Sigmoid colon (tissue), 7 donors: ENCODE data around the gene H2AZ2. TPM values are rescaled to one million over a fixed set of nuclear protein-coding genes. Genes with fewer than 3 reads are reported as not detected.
A peak's percentile ranks its signal among the peaks of the same experiment; 100 is the strongest.

Experiments used
- DNase-seq: peaks from one replicate; pipeline ENCODE4 v3.0.0-alpha.2; 2019
- H3K27ac ChIP-seq, 4 donors: fragments of 200-600 bp; sonication (generic); one replicate each; pipeline ENCODE4 v1.5.1; 2016 to 2019; ENCODE audit warnings: mild to moderate bottlenecking in 1 of 4
- H3K27me3 ChIP-seq, 3 donors: fragments of 200-600 bp; sonication (generic); one replicate each; pipeline ENCODE4 v1.5.1; 2019; ENCODE audit warnings: mild to moderate bottlenecking in 1 of 3
- H3K36me3 ChIP-seq, 4 donors: fragments of 200-600 bp; sonication (generic); one replicate each; pipeline ENCODE4 v1.5.1; 2016 to 2019
- H3K4me1 ChIP-seq, 4 donors: fragments of 200-600 bp; sonication (generic); one replicate each; pipeline ENCODE4 v1.5.1; 2017 to 2019
- H3K4me3 ChIP-seq, 4 donors: fragments of 200-600 bp; sonication (generic); one replicate each; pipeline ENCODE4 v1.5.1; 2017 to 2019; ENCODE audit warnings: mild to moderate bottlenecking in 2 of 4, moderate library complexity in 1 of 4
- H3K9me3 ChIP-seq, 4 donors: fragments of 200-600 bp in 3 of 4; sonication (generic) in 3 of 4; one replicate each; pipeline versions ENCODE4 v1.5.1 to v1.6.1; 2013 to 2019
- EP300 ChIP-seq, 4 donors: sonication (generic); formaldehyde crosslinking; IDR thresholded peaks; one replicate each; pipeline ENCODE4 v1.6.1; 2017; ENCODE audit warnings: antibody characterized with exemption in 4 of 4
- POLR2A ChIP-seq, 2 donors: fragments of 450-650 bp; IDR thresholded peaks; one replicate each; pipeline ENCODE4 v1.6.1; 2016; ENCODE audit warnings: antibody characterized with exemption in 2 of 2, mild to moderate bottlenecking in 2 of 2, moderate library complexity in 2 of 2
- POLR2AphosphoS5 ChIP-seq, 4 donors: sonication (generic); formaldehyde crosslinking; IDR thresholded peaks; one replicate each; pipeline ENCODE4 v1.6.1; 2017; ENCODE audit warnings: antibody characterized with exemption in 4 of 4
- WGBS, 2 donors: extraction: QIAGEN DNeasy Blood & Tissue Kit; methylation state at CpG; one replicate each; pipeline ENCODE4 v1.1.7; 2013; 5-methylcytosine and 5-hydroxymethylcytosine counted together
- intact Hi-C: fragments of 100-400 bp; cut with DNase I; formaldehyde crosslinking; loops from one replicate; pipeline ENCODE4 v1.15.1; 2023
- polyA plus RNA-seq, 3 donors: library from polyadenylated mRNA; stranded (reverse); fragments of 200-250 nt; gene quantifications; one replicate each; pipeline ENCODE4 v1.2.3, GENCODE V29; 2013
- total RNA-seq, 4 donors: library from RNA; depleted of rRNA; stranded (reverse); fragments of >200 nt; gene quantifications; one replicate each; pipeline ENCODE4 v1.1.0, GENCODE V29; 2016
- TF ChIP-seq, protein P1 (sequence below), 4 experiments: fragments of 450-650 bp in 3 of 4; fragments of 200-600 bp in 1 of 4; IDR thresholded peaks; one replicate each; pipeline ENCODE4 v1.5.1; 2016 to 2019; ENCODE audit warnings: antibody characterized with exemption in 4 of 4, mild to moderate bottlenecking in 3 of 4, moderate library complexity in 2 of 4
- donor health status: healthy with polysubstance abuse.
- donor health status: Bipolar disorder and iron deficiency.
- donor health status: healthy.

Gene H2AZ2
- total and polyA plus RNA-seq, 7 donors: 97.3 to 211 (median 158) TPM

DNA sequence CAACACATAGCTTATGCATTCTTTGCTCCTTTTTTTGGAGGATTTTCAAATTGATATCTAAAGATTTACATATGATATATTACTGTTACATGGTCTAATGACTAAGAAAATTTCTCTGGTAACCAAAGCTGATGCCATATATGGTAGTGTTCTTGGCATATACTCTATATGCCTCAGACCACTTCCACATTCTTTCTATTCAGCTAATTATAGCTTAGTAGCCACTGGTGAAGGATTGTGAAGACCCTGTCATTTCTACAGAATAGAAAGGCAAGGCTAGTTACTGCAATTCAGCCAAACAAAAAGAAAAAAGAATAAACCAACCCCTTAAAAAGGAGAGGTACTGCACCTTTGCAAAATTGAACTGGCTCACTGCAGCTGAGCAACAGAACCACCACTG lies 33.7 kb upstream of the H2AZ2 start:
- intact Hi-C loops: loop anchor here (10.0 kb wide), 1 partner anchor 797 kb away; the partner anchor contains the start of gene POLM

DNA sequence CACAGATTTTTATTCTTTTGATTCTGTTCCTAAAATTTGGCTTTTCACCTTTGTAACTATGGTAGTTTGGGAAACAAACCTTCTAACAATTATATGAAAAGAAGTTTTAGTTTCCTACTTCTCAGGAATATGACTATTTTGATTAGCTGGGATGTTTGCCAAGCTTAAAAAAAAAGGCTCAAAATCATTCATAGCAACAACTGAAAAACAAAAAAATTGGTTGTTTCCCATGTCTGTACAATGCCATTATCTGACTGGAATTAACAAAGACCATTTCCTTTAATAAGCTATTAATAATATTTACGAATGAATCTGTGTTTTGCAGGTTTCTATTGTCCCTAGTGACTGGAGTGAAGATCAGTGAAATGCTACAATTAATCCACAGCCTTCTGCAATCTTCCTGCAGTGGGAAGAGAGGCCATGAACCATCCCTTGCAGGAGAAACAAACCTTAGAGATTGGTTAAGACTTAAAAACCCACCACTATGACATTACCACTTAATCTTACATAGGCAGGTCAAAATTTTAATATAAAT lies 33.2 kb upstream of the H2AZ2 start:
- Histone ChIP-seq H3K4me1 (peaks cover 0 to 83% (median 70%) of the 10 kb centered on the region in 4 donors), H3K36me3 (no peaks in the 10 kb centered on the region), H3K27ac (peak overlapping the region; percentile 4 to 100 (median 72)), H3K4me3 (peak overlapping the region in 3 of 4 donors; percentile 11 to 93 (median 35)), H3K9me3 (no peaks in the 10 kb centered on the region), H3K27me3 (no peaks in the 10 kb centered on the region)
- intact Hi-C loops: loop anchor here (10.0 kb wide), 1 partner anchor 796 kb away; the partner anchor contains the start of gene POLM
- no peak for DNase-seq
- TF ChIP-seq, protein P1, sequence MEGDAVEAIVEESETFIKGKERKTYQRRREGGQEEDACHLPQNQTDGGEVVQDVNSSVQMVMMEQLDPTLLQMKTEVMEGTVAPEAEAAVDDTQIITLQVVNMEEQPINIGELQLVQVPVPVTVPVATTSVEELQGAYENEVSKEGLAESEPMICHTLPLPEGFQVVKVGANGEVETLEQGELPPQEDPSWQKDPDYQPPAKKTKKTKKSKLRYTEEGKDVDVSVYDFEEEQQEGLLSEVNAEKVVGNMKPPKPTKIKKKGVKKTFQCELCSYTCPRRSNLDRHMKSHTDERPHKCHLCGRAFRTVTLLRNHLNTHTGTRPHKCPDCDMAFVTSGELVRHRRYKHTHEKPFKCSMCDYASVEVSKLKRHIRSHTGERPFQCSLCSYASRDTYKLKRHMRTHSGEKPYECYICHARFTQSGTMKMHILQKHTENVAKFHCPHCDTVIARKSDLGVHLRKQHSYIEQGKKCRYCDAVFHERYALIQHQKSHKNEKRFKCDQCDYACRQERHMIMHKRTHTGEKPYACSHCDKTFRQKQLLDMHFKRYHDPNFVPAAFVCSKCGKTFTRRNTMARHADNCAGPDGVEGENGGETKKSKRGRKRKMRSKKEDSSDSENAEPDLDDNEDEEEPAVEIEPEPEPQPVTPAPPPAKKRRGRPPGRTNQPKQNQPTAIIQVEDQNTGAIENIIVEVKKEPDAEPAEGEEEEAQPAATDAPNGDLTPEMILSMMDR (IDR thresholded peaks at IDR 0.05): no peak
- TF ChIP-seq EP300 (IDR thresholded peaks at IDR 0.05): no peak
- TF ChIP-seq POLR2A (IDR thresholded peaks at IDR 0.05): no peak
- TF ChIP-seq POLR2AphosphoS5 (IDR thresholded peaks at IDR 0.05): no peak
- WGBS, 2 donors: 51 to 69% methylated on average over 1 of the region's 1 CpG

More for the DNA sequence above, 33.7 kb upstream of the H2AZ2 start:
- H3K36me3 ChIP-seq: no peaks in the 10 kb centered on the region
- no peak for DNase-seq
- no peaks in the 10 kb centered on the region for H3K9me3 ChIP-seq
- H3K27me3 ChIP-seq: no peaks in the 10 kb centered on the region
- H3K4me3 ChIP-seq: peak overlapping the region in 3 of 4 donors; percentile 11 to 93 (median 35)
- peak overlapping the region; percentile 4 to 100 (median 72) for H3K27ac ChIP-seq
- peaks cover 0 to 83% (median 72%) of the 10 kb centered on the region in 4 donors for H3K4me1 ChIP-seq
- TF ChIP-seq POLR2AphosphoS5 (IDR thresholded peaks at IDR 0.05) (no peak), POLR2A (IDR thresholded peaks at IDR 0.05) (no peak), EP300 (IDR thresholded peaks at IDR 0.05) (no peak)
- TF ChIP-seq, protein P1 (IDR thresholded peaks at IDR 0.05): no peak

DNA sequence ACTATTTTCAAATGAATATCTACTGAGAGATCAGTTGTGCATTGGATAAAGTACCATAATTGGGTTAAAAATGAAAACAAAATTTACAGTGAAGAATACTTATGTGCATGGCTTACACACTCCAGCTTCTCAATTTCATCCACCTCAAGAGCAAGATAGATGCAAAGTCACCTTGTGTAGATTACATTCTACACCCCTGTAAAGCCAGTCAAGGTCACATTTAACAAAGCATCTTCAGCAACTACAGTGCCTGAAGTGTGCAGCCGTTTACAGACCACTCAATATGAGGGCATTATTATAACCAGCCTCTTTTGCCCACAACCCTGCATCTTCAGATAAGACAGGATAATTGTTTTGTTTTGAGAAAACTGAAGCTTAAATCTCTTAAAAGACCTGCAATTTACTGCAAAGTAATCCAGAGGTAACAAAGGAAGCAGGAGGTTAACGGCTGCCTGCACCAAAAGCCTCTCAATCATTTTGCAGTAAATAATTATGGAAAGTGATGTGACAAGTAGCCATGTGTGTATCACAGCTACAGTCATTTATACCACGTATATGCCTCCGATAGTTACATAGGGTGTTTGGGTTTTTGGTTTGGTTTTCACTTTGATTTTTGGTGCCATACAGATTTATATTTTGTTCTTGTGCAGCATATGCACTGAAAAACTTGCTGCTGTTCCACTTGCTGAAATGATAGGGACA lies 32.6 kb upstream of the H2AZ2 start:
- H3K4me1 ChIP-seq: peaks cover 0 to 79% (median 68%) of the 10 kb centered on the region in 4 donors
- no peaks in the 10 kb centered on the region for H3K36me3 ChIP-seq
- peak overlapping the region in 3 of 4 donors; percentile 4 to 100 (median 99) for H3K27ac ChIP-seq
- 31 to 58% methylated on average over 4 of the region's 4 CpGs for WGBS, 2 donors
- no peaks in the 10 kb centered on the region for H3K9me3 ChIP-seq
- no peak for DNase-seq
- intact Hi-C loops: loop anchor here (10.0 kb wide), 1 partner anchor 796 kb away; the partner anchor contains the start of gene POLM
- no peaks in the 10 kb centered on the region for H3K27me3 ChIP-seq
- H3K4me3 ChIP-seq: peak overlapping the region in 3 of 4 donors; percentile 11 to 93 (median 35)
- TF ChIP-seq POLR2AphosphoS5 (IDR thresholded peaks at IDR 0.05) (no peak), EP300 (IDR thresholded peaks at IDR 0.05) (no peak), POLR2A (IDR thresholded peaks at IDR 0.05) (no peak)
- TF ChIP-seq, protein P1 (IDR thresholded peaks at IDR 0.05): no peak

DNA sequence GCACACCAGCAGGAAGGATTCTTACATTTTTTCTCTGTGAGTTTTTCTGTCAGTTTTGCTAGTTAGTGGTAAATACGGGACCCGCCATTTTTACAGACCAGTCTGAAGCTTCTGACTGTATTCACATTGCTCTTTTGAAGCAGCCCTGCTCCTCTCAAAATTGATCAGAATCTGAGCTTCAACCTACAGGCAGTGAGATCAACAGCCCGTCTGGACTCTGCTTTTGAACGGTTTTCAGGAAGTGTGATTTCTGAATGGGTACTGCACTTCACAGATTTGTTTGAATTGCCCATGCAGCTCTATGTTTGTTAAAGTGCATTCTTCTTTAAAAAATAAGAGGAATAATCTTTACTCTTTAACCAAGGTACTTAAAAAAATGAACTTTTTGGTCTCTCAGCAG lies 28.5 kb upstream of the H2AZ2 start:
- WGBS, 2 donors: 70 to 77% methylated on average over 4 of the region's 4 CpGs
- no peak overlapping the region for H3K4me3 ChIP-seq
- TF ChIP-seq POLR2A (IDR thresholded peaks at IDR 0.05): no peak
- no peak for TF ChIP-seq EP300 (IDR thresholded peaks at IDR 0.05)
- no peak for TF ChIP-seq POLR2AphosphoS5 (IDR thresholded peaks at IDR 0.05)
- TF ChIP-seq, protein P1 (IDR thresholded peaks at IDR 0.05): no peak
- intact Hi-C loops: no loop called here
- no peak for DNase-seq
- peaks cover 0 to 50% (median 38%) of the 10 kb centered on the region in 4 donors for H3K4me1 ChIP-seq
- no peaks in the 10 kb centered on the region for H3K27me3 ChIP-seq
- no peak overlapping the region for H3K27ac ChIP-seq
- no peaks in the 10 kb centered on the region for H3K9me3 ChIP-seq
- H3K36me3 ChIP-seq: no peaks in the 10 kb centered on the region
